ENCODE measurements around the gene AP4B1.

GRCh38 chr1:113938192-113938591 lies 33.6 kb upstream of the AP4B1 start:
- TF ChIP-seq, protein P1, sequence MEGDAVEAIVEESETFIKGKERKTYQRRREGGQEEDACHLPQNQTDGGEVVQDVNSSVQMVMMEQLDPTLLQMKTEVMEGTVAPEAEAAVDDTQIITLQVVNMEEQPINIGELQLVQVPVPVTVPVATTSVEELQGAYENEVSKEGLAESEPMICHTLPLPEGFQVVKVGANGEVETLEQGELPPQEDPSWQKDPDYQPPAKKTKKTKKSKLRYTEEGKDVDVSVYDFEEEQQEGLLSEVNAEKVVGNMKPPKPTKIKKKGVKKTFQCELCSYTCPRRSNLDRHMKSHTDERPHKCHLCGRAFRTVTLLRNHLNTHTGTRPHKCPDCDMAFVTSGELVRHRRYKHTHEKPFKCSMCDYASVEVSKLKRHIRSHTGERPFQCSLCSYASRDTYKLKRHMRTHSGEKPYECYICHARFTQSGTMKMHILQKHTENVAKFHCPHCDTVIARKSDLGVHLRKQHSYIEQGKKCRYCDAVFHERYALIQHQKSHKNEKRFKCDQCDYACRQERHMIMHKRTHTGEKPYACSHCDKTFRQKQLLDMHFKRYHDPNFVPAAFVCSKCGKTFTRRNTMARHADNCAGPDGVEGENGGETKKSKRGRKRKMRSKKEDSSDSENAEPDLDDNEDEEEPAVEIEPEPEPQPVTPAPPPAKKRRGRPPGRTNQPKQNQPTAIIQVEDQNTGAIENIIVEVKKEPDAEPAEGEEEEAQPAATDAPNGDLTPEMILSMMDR (IDR thresholded peaks at IDR 0.05), result no peak
- no peak for TF ChIP-seq POLR2A (IDR thresholded peaks at IDR 0.05)
